22Rv1 (cell line): ENCODE results near the gene ITPR3.

ENCODE experiments used
- CTCF ChIP-seq: fragments of 450-650 bp; IDR thresholded peaks from 2 replicates; pipeline ENCODE4 v1.5.1; 2017; ENCODE audit warnings: mild to moderate bottlenecking
- ZFX ChIP-seq: fragments of 450-650 bp; IDR thresholded peaks from 2 replicates; pipeline ENCODE4 v1.6.1; 2017; ENCODE audit warnings: antibody characterized with exemption, borderline replicate concordance

- TF ChIP-seq CTCF = no peak
- TF ChIP-seq ZFX = no peak
Observed at GRCh38 chr6:33654831-33655554, 33.9 kb downstream of the ITPR3 start.
